HG03066 (cell line): ENCODE results near the gene ARPC1A.
"Not testable (repeated sequence)": the region's sequence is repeated elsewhere in the genome, so short reads cannot be mapped to it uniquely, and the experiment has no call there.

ENCODE experiments used
- ATAC-seq: cut with Tn5 transposase; IDR thresholded peaks from one replicate; pipeline ENCODE4 v1.9.1; 2021; ENCODE audit warnings: low read depth; ENCODE audit not compliant: unreplicated experiment

Gene ARPC1A

GRCh38 chr7:99404977-99405320 is 79.3 kb downstream of the ARPC1A start:
- ATAC-seq = no peak

GRCh38 chr7:99406557-99406956 is 80.9 kb downstream of the ARPC1A start:
- ATAC-seq = no peak

GRCh38 chr7:99407872-99408378 is 82.2 kb downstream of the ARPC1A start:
- no peak for ATAC-seq

- peak; percentile 76 for ATAC-seq
Measured at GRCh38 chr7:99408379-99409191, 82.9 kb downstream of the ARPC1A start, which contains the start of the genes BUD31 and PDAP1. BUD31 (plus strand) TSS chr7:99408969; CDS start chr7:99411093, 2,124 bp downstream. PDAP1 (minus strand) TSS chr7:99408597; CDS start chr7:99408548, 49 bp downstream.

- ATAC-seq = peak; percentile 11
Measured at GRCh38 chr7:99409192-99409572, 83.5 kb downstream of the ARPC1A start.

- ATAC-seq = no peak
Measured at GRCh38 chr7:99409806-99410205, 84.1 kb downstream of the ARPC1A start.

GRCh38 chr7:99410635-99411034 is 84.9 kb downstream of the ARPC1A start:
- ATAC-seq = no peak

- ATAC-seq = not testable (repeated sequence)
Measured at GRCh38 chr7:99415513-99416127, 89.9 kb downstream of the ARPC1A start.
